Activated CD4-positive, alpha-beta T cell treated with anti-CD3 and anti-CD28 coated beads for 36 hours (primary cell): ENCODE measurements around the gene S100A6. TPM values are rescaled to one million over a fixed set of nuclear protein-coding genes. Genes with fewer than 3 reads are reported as not detected.

ENCODE experiments used
- ATAC-seq: fragments of 200-7000 bp; cut with Tn5 transposase; one replicate; pipeline ENCODE4 v1.10.0; 2021; ENCODE audit warnings: mild to moderate bottlenecking, moderate library complexity
- CTCF ChIA-PET: fragments of 350-600 bp; sonication (Branson Sonifier 250); formaldehyde crosslinking; loops from one replicate; lab custom pipeline; 2021; ENCODE audit warnings: antibody characterized with exemption; lab: Charles Lee
- POLR2A ChIA-PET: fragments of 350-600 bp; sonication (Branson Sonifier 250); formaldehyde crosslinking; loops from one replicate; lab custom pipeline; 2021; ENCODE audit warnings: antibody characterized with exemption, inconsistent platforms; lab: Charles Lee
- DNase-seq: peaks from one replicate; pipeline ENCODE4 v3.0.0-alpha.2; 2020
- H3K27ac Mint-ChIP-seq: one replicate; pipeline ENCODE4 v1.8.0; 2021; ENCODE audit warnings: mixed read lengths
- H3K27me3 Mint-ChIP-seq: one replicate; pipeline ENCODE4 v1.8.0; 2021; ENCODE audit warnings: mixed read lengths
- H3K36me3 Mint-ChIP-seq: one replicate; pipeline ENCODE4 v1.8.0; 2021; ENCODE audit warnings: low read depth, mixed read lengths
- H3K4me1 Mint-ChIP-seq: one replicate; pipeline ENCODE4 v1.8.0; 2021; ENCODE audit warnings: mixed read lengths
- H3K4me3 Mint-ChIP-seq: one replicate; pipeline ENCODE4 v1.8.0; 2021; ENCODE audit warnings: mild to moderate bottlenecking, moderate library complexity, mixed read lengths
- H3K9me3 Mint-ChIP-seq: one replicate; pipeline ENCODE4 v1.8.0; 2021; ENCODE audit warnings: low read depth, mixed read lengths
- intact Hi-C, 2 experiments: fragments of 100-400 bp; cut with DNase I in 1 of 2; cut with micrococcal nuclease in 1 of 2; formaldehyde crosslinking; loops; one replicate each; pipeline versions ENCODE4 v1.14.2 to v1.15.1; 2022 to 2024; cut with DNase I, micrococcal nuclease
- total RNA-seq, 2 experiments: library from RNA; stranded (reverse); gene quantifications; one replicate each; pipeline ENCODE4 v1.2.3, GENCODE V29; 2021

Gene S100A6
- total RNA-seq, 2 experiments from 2014 or later = 219 to 349 TPM

- CTCF ChIA-PET = interaction anchor here (0.6 to 2.3 kb wide), 3 partner anchors 24 to 222 kb away, joined by 3 to 12 read pairs (median 10); no protein-coding TSS in a partner anchor
- intact Hi-C loops = no loop called here
- ATAC-seq (no peak), DNase-seq (no peak)
- Mint-ChIP-seq H3K27me3 (no peaks in the 10 kb centered on the region), H3K4me1 (peaks cover 5% of the 10 kb centered on the region), H3K27ac (no peak overlapping the region), H3K9me3 (no peaks in the 10 kb centered on the region), H3K36me3 (no peaks in the 10 kb centered on the region), H3K4me3 (no peak overlapping the region)
- POLR2A ChIA-PET = interaction anchor here (0.6 kb wide), 1 partner anchor 559 kb away, joined by 4 read pairs; no protein-coding TSS in a partner anchor
Measured at GRCh38 chr1:153519242-153519641, 16.5 kb downstream of the S100A6 start.

- H3K4me3 Mint-ChIP-seq = no peak overlapping the region
- no peaks in the 10 kb centered on the region for H3K27me3 Mint-ChIP-seq
- no peaks in the 10 kb centered on the region for H3K9me3 Mint-ChIP-seq
- POLR2A ChIA-PET = interaction anchor here (0.8 kb wide), 1 partner anchor 16 kb away, joined by 3 read pairs; no protein-coding TSS in a partner anchor
- peaks cover 11% of the 10 kb centered on the region for H3K4me1 Mint-ChIP-seq
- no peaks in the 10 kb centered on the region for H3K36me3 Mint-ChIP-seq
- intact Hi-C loops = no loop called here
- no peak for DNase-seq
- ATAC-seq = no peak
- no peak overlapping the region for H3K27ac Mint-ChIP-seq
- CTCF ChIA-PET = interaction anchor here (0.6 to 1.6 kb wide), 4 partner anchors 35 to 1428 kb away, joined by 3 to 8 read pairs (median 3); no protein-coding TSS in a partner anchor
Measured at GRCh38 chr1:153515504-153516394, 20.0 kb downstream of the S100A6 start.

GRCh38 chr1:153513666-153514065 lies 22.1 kb downstream of the S100A6 start:
- no peaks in the 10 kb centered on the region for H3K36me3 Mint-ChIP-seq
- no peaks in the 10 kb centered on the region for H3K9me3 Mint-ChIP-seq
- intact Hi-C loops = loop anchor here (5.0 kb wide), 2 partner anchors 119 to 159 kb away; partner anchors contain the start of genes CHTOP (in 2 of the 2) and ILF2 (in 1 of the 2)
- no peak for DNase-seq
- no peaks in the 10 kb centered on the region for H3K27me3 Mint-ChIP-seq
- no peak for ATAC-seq
- no peak overlapping the region for H3K27ac Mint-ChIP-seq
- CTCF ChIA-PET = interaction anchor here (0.7 kb wide), 1 partner anchor 26 kb away, joined by 3 read pairs; no protein-coding TSS in a partner anchor
- POLR2A ChIA-PET = no interaction called here
- no peak overlapping the region for H3K4me3 Mint-ChIP-seq
- peaks cover 13% of the 10 kb centered on the region for H3K4me1 Mint-ChIP-seq

GRCh38 chr1:153513023-153513422 lies 22.8 kb downstream of the S100A6 start:
- H3K9me3 Mint-ChIP-seq = no peaks in the 10 kb centered on the region
- ChIA-PET CTCF (interaction anchor here (0.7 kb wide), 1 partner anchor 25 kb away, joined by 3 read pairs; no protein-coding TSS in a partner anchor), POLR2A (no interaction called here)
- no peaks in the 10 kb centered on the region for H3K27me3 Mint-ChIP-seq
- no peak for ATAC-seq
- H3K4me3 Mint-ChIP-seq = no peak overlapping the region
- peaks cover 10% of the 10 kb centered on the region for H3K4me1 Mint-ChIP-seq
- DNase-seq = no peak
- intact Hi-C loops = loop anchor here (5.0 kb wide), 2 partner anchors 119 to 159 kb away; partner anchors contain the start of genes CHTOP (in 2 of the 2) and ILF2 (in 1 of the 2)
- H3K36me3 Mint-ChIP-seq = no peaks in the 10 kb centered on the region
- no peak overlapping the region for H3K27ac Mint-ChIP-seq

GRCh38 chr1:153510984-153511410 lies 24.8 kb downstream of the S100A6 start:
- intact Hi-C loops = loop anchor here (1.0 to 5.0 kb wide), 11 partner anchors 21 to 476 kb away; partner anchors contain the start of genes CHTOP (in 2 of the 2), ILF2 (in 2 of the 2), DENND4B (in 1 of the 2) and NPR1 (in 1 of the 2)
- H3K36me3 Mint-ChIP-seq = no peaks in the 10 kb centered on the region
- H3K27ac Mint-ChIP-seq = peak overlapping the region; percentile 74
- ChIA-PET POLR2A (interaction anchor here (0.7 kb wide), 1 partner anchor 102 kb away, joined by 3 read pairs; the partner anchor contains the start of gene S100A16), CTCF (interaction anchor here (0.6 to 5.3 kb wide), 53 partner anchors 9 to 1460 kb away, joined by 3 to 57 read pairs (median 5); partner anchors contain the start of genes ILF2, INTS3, S100A13 and S100A14)
- peak; percentile 90 for DNase-seq
- no peaks in the 10 kb centered on the region for H3K27me3 Mint-ChIP-seq
- H3K4me3 Mint-ChIP-seq = no peak overlapping the region
- peaks cover 10% of the 10 kb centered on the region for H3K4me1 Mint-ChIP-seq
- ATAC-seq = peak; percentile 95
- H3K9me3 Mint-ChIP-seq = no peaks in the 10 kb centered on the region

- Mint-ChIP-seq H3K4me1 (peaks cover 10% of the 10 kb centered on the region), H3K27ac (no peak overlapping the region), H3K27me3 (no peaks in the 10 kb centered on the region), H3K36me3 (no peaks in the 10 kb centered on the region), H3K4me3 (no peak overlapping the region), H3K9me3 (no peaks in the 10 kb centered on the region)
- ATAC-seq = peak; percentile 75
- CTCF ChIA-PET = interaction anchor here (0.6 to 5.3 kb wide), 38 partner anchors 9 to 477 kb away, joined by 3 to 57 read pairs (median 6); partner anchors contain the start of genes ILF2, S100A13, S100A14 and S100A16
- intact Hi-C loops = loop anchor here (1.0 to 5.0 kb wide), 7 partner anchors 107 to 477 kb away; partner anchors contain the start of genes CHTOP (in 2 of the 2), ILF2 (in 2 of the 2) and NPR1 (in 1 of the 2)
- POLR2A ChIA-PET = no interaction called here
- peak; percentile 87 for DNase-seq
Measured at GRCh38 chr1:153509729-153510354, 25.9 kb downstream of the S100A6 start.

- POLR2A ChIA-PET = no interaction called here
- DNase-seq (no peak), ATAC-seq (no peak)
- Mint-ChIP-seq H3K27ac (no peak overlapping the region), H3K36me3 (no peaks in the 10 kb centered on the region), H3K27me3 (no peaks in the 10 kb centered on the region), H3K4me3 (no peak overlapping the region), H3K9me3 (no peaks in the 10 kb centered on the region), H3K4me1 (peaks cover 10% of the 10 kb centered on the region)
- intact Hi-C loops = loop anchor here in 1 of 2 experiments (1.0 kb wide), 2 partner anchors 108 to 240 kb away; no protein-coding TSS in a partner anchor
- CTCF ChIA-PET = interaction anchor here (0.6 to 5.3 kb wide), 14 partner anchors 10 to 171 kb away, joined by 3 to 57 read pairs (median 4); partner anchors contain the start of genes CHTOP, S100A14 and S100A3
Measured at GRCh38 chr1:153509036-153509435, 26.8 kb downstream of the S100A6 start.

GRCh38 chr1:153507926-153508583 lies 27.7 kb downstream of the S100A6 start:
- no peaks in the 10 kb centered on the region for H3K9me3 Mint-ChIP-seq
- DNase-seq = no peak
- H3K4me3 Mint-ChIP-seq = no peak overlapping the region
- ChIA-PET CTCF (interaction anchor here (0.7 to 5.3 kb wide), 8 partner anchors 9 to 156 kb away, joined by 3 to 57 read pairs (median 3); partner anchors contain the start of genes CHTOP and S100A14), POLR2A (no interaction called here)
- peaks cover 10% of the 10 kb centered on the region for H3K4me1 Mint-ChIP-seq
- no peak overlapping the region for H3K27ac Mint-ChIP-seq
- no peak for ATAC-seq
- H3K36me3 Mint-ChIP-seq = no peaks in the 10 kb centered on the region
- intact Hi-C loops = no loop called here
- no peaks in the 10 kb centered on the region for H3K27me3 Mint-ChIP-seq

- Mint-ChIP-seq H3K36me3 (no peaks in the 10 kb centered on the region), H3K4me3 (no peak overlapping the region), H3K27ac (no peak overlapping the region), H3K4me1 (peaks cover 10% of the 10 kb centered on the region), H3K27me3 (no peaks in the 10 kb centered on the region), H3K9me3 (no peaks in the 10 kb centered on the region)
- POLR2A ChIA-PET = no interaction called here
- ATAC-seq (no peak), DNase-seq (no peak)
- intact Hi-C loops = no loop called here
- CTCF ChIA-PET = interaction anchor here (0.6 to 5.3 kb wide), 5 partner anchors 11 to 110 kb away, joined by 3 to 57 read pairs (median 5); partner anchors contain the start of gene S100A14
Measured at GRCh38 chr1:153506831-153507413, 28.9 kb downstream of the S100A6 start.

GRCh38 chr1:153506386-153506785 lies 29.4 kb downstream of the S100A6 start:
- Mint-ChIP-seq H3K9me3 (no peaks in the 10 kb centered on the region), H3K4me3 (no peak overlapping the region), H3K27ac (no peak overlapping the region), H3K4me1 (peaks cover 9% of the 10 kb centered on the region), H3K36me3 (no peaks in the 10 kb centered on the region), H3K27me3 (no peaks in the 10 kb centered on the region)
- intact Hi-C loops = no loop called here
- no peak for DNase-seq
- ATAC-seq = no peak
- POLR2A ChIA-PET = no interaction called here
- CTCF ChIA-PET = interaction anchor here (0.7 to 1.8 kb wide), 2 partner anchors 12 kb away, joined by 5 read pairs; no protein-coding TSS in a partner anchor
